ENCODE measurements around the gene KATNB1. TPM values are rescaled to one million over a fixed set of nuclear protein-coding genes. Genes with fewer than 3 reads are reported as not detected.

The KATNB1 gene
- total and polyA plus RNA-seq, 8 donors: 7.8 to 17.0 (median 11.4) TPM

GRCh38 chr16:57786632-57787518 lies 51.3 kb downstream of the KATNB1 start:
- Histone ChIP-seq H3K27ac (no peak overlapping the region), H3K9me3 (no peaks in the 10 kb centered on the region), H3K4me1 (peaks cover 0 to 7% (median 5%) of the 10 kb centered on the region in 3 donors), H3K27me3 (no peaks in the 10 kb centered on the region), H3K36me3 (peaks cover 0 to 18% (median 0%) of the 10 kb centered on the region in 3 donors), H3K4me3 (no peak overlapping the region)
- ATAC-seq: peak; percentile 26 to 48 (median 36)
- intact Hi-C loops (cut with DNase I): no loop called here
- 78 to 80% methylated on average over 26 of the region's 26 CpGs for WGBS, 2 donors
- FAIRE-seq: no peak
- TF ChIP-seq CTCF (IDR thresholded peaks at IDR 0.05): no peak
- DNase-seq: peak in 2 of 6 donors; percentile 58

GRCh38 chr16:57787519-57787905 lies 51.9 kb downstream of the KATNB1 start:
- DNase-seq: peak in 2 of 6 donors; percentile 14 to 52
- Histone ChIP-seq H3K4me1 (peaks cover 0 to 5% (median 3%) of the 10 kb centered on the region in 3 donors), H3K4me3 (no peak overlapping the region), H3K27ac (no peak overlapping the region), H3K36me3 (peaks cover 0 to 22% (median 0%) of the 10 kb centered on the region in 3 donors), H3K27me3 (no peaks in the 10 kb centered on the region), H3K9me3 (no peaks in the 10 kb centered on the region)
- FAIRE-seq: no peak
- WGBS, 2 donors: 76 to 84% methylated on average over 8 of the region's 8 CpGs
- intact Hi-C loops (cut with DNase I): no loop called here
- no peak for ATAC-seq
- no peak for TF ChIP-seq CTCF (IDR thresholded peaks at IDR 0.05)

GRCh38 chr16:57788252-57788841 lies 52.8 kb downstream of the KATNB1 start:
- Histone ChIP-seq H3K27ac (no peak overlapping the region), H3K4me1 (peaks cover 0 to 5% (median 0%) of the 10 kb centered on the region in 3 donors), H3K27me3 (no peaks in the 10 kb centered on the region), H3K4me3 (no peak overlapping the region), H3K9me3 (no peaks in the 10 kb centered on the region), H3K36me3 (peaks cover 0 to 22% (median 0%) of the 10 kb centered on the region in 3 donors)
- no peak for ATAC-seq
- FAIRE-seq: no peak
- WGBS, 2 donors: 78 to 81% methylated on average over 17 of the region's 17 CpGs
- intact Hi-C loops (cut with DNase I): no loop called here
- no peak for TF ChIP-seq CTCF (IDR thresholded peaks at IDR 0.05)
- DNase-seq: peak in 2 of 6 donors; percentile 32 to 72

- WGBS, 2 donors: 92 to 96% methylated on average over 12 of the region's 12 CpGs
- intact Hi-C loops (cut with DNase I): no loop called here
Observed at GRCh38 chr16:57788951-57789350, 53.4 kb downstream of the KATNB1 start.

More at GRCh38 chr16:57788951-57789350, 53.4 kb downstream of the KATNB1 start:
- DNase-seq (peak in 2 of 6 donors; percentile 20 to 57), FAIRE-seq (no peak), ATAC-seq (no peak)
- Histone ChIP-seq H3K36me3 (peaks cover 0 to 22% (median 0%) of the 10 kb centered on the region in 3 donors), H3K27ac (no peak overlapping the region), H3K27me3 (no peaks in the 10 kb centered on the region), H3K4me1 (peaks cover 0 to 5% (median 0%) of the 10 kb centered on the region in 3 donors), H3K4me3 (no peak overlapping the region), H3K9me3 (no peaks in the 10 kb centered on the region)
- no peak for TF ChIP-seq CTCF (IDR thresholded peaks at IDR 0.05)
